ENCODE results near the gene LRRC3. TPM values are rescaled to one million over a fixed set of nuclear protein-coding genes. Genes with fewer than 3 reads are reported as not detected.

Gene LRRC3
- total and polyA plus RNA-seq, 2 of the 8 experiments (the other 6 are each of a cell fraction or from before 2014, with no cell fraction given): 3.1 to 5.4 TPM

- Histone ChIP-seq H3K4me1 (replicated peaks in 1 of 4; ENCODE audit: control insufficient read depth in 3 of 4, insufficient read depth in 4 of 4, low read length in 3 of 4) (no peaks in the 10 kb centered on the region), H2AFZ (ENCODE audit: low read length) (no peak overlapping the region), H3K79me2 (ENCODE audit: control insufficient read depth in 1 of 2, insufficient read depth in 2 of 2, low read length in 2 of 2) (no peaks in the 10 kb centered on the region; a peak in 1 of 4 replicates), H3K18ac (ENCODE audit: extremely low read depth, low read length) (no peak overlapping the region), H4K20me1 (replicated peaks in 1 of 2; ENCODE audit: control insufficient read depth in 1 of 2, insufficient read depth in 2 of 2, low read length in 2 of 2) (peaks cover 0 to 2% of the 10 kb centered on the region in 2 experiments), H3K27ac (ENCODE audit: low read depth, low read length) (no peak overlapping the region), H2BK20ac (ENCODE audit: low read length) (no peak overlapping the region), H3K23ac (ENCODE audit: insufficient read length) (no peak overlapping the region), H3K4ac (replicated peaks; ENCODE audit: insufficient read length, low read depth, low read length) (no peak overlapping the region), H4K8ac (ENCODE audit: extremely low read depth, insufficient read depth, low read length) (no peak overlapping the region), H3K14ac (ENCODE audit: insufficient read length) (no peak overlapping the region), H3K27me3 (replicated peaks in 1 of 4; ENCODE audit: control insufficient read depth in 3 of 4, extremely low read depth in 1 of 4, insufficient read depth in 3 of 4, low read length in 3 of 4) (no peaks in the 10 kb centered on the region), H3K4me2 (ENCODE audit: insufficient read depth in 1 of 2, low read depth in 2 of 2, low read length in 2 of 2) (no peak overlapping the region), H3K9me3 (ENCODE audit: insufficient read depth in 2 of 2, low read depth in 1 of 2, low read length in 1 of 2) (peaks cover 14 to 17% of the 10 kb centered on the region in 2 experiments), H2BK5ac (ENCODE audit: low read depth, low read length) (no peak overlapping the region), H4K5ac (ENCODE audit: insufficient read length, low read depth, low read length) (no peak overlapping the region), H2BK12ac (ENCODE audit: low read depth, low read length) (no peak overlapping the region), H2BK120ac (replicated peaks; ENCODE audit: low read depth, low read length) (no peak overlapping the region), H2AK5ac (ENCODE audit: low read depth, low read length) (no peak overlapping the region), H3K79me1 (ENCODE audit: low read depth, low read length) (no peaks in the 10 kb centered on the region), H2BK15ac (ENCODE audit: low read length) (no peak overlapping the region), H4K91ac (replicated peaks; ENCODE audit: insufficient read length, low read length) (no peak overlapping the region), H3K9ac (replicated peaks in 1 of 4; ENCODE audit: extremely low read depth in 1 of 4, low read depth in 3 of 4, low read length in 3 of 4) (no peak overlapping the region), H3K36me3 (ENCODE audit: control insufficient read depth in 2 of 4, insufficient read depth in 4 of 4, low read length in 3 of 4) (no peaks in the 10 kb centered on the region; a peak in 1 of 8 replicates), H3K4me3 (ENCODE audit: extremely low read depth in 1 of 4, insufficient read depth in 2 of 4, low read depth in 3 of 4, low read length in 4 of 4) (no peak overlapping the region), H3K56ac (replicated peaks; ENCODE audit: insufficient read length, low read depth, low read length) (no peak overlapping the region), H3K23me2 (ENCODE audit: low read depth, low read length) (no peaks in the 10 kb centered on the region)
- ChIA-PET CTCF (ENCODE audit: partially characterized antibody) (interaction anchor here (1.0 to 1.5 kb wide), 2 partner anchors 37 to 109 kb away, joined by 3 to 5 read pairs; no protein-coding TSS in a partner anchor), POLR2A (ENCODE audit: partially characterized antibody) (no interaction called here)
- WGBS, 2 experiments (ENCODE audit: extremely low coverage in 1 of 2, insufficient coverage in 1 of 2, insufficient read length in 1 of 2, insufficient replicate concordance in 2 of 2, low coverage in 1 of 2, low lambda C conversion rate in 2 of 2, missing lambda C conversion rate in 1 of 2): 65% methylated on average over 2 of the region's 8 CpGs; no CpG with 5 or more reads in 1 of the 2 experiments
- DNase-seq (ENCODE audit: low read depth in 1 of 2, low spot score in 2 of 2) (no peak), FAIRE-seq (no peak)
- TF ChIP-seq ATF3 (IDR thresholded peaks at IDR 0.05; ENCODE audit: insufficient read depth, low read depth, low read length): no peak
- TF ChIP-seq SRF (IDR thresholded peaks at IDR 0.05; ENCODE audit: low read depth, low read length): no peak
- no peak for TF ChIP-seq GABPA (IDR thresholded peaks at IDR 0.05; ENCODE audit: borderline replicate concordance, insufficient read depth, low read length)
- no peak for TF ChIP-seq RBBP5 (IDR thresholded peaks at IDR 0.05; ENCODE audit: borderline replicate concordance, low read depth, low read length)
- TF ChIP-seq TBP (IDR thresholded peaks at IDR 0.05; ENCODE audit: low read depth, low read length): no peak
- no peak for TF ChIP-seq ASH2L (IDR thresholded peaks at IDR 0.05; ENCODE audit: low read length)
- TF ChIP-seq, protein P1, sequence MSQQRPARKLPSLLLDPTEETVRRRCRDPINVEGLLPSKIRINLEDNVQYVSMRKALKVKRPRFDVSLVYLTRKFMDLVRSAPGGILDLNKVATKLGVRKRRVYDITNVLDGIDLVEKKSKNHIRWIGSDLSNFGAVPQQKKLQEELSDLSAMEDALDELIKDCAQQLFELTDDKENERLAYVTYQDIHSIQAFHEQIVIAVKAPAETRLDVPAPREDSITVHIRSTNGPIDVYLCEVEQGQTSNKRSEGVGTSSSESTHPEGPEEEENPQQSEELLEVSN (IDR thresholded peaks at IDR 0.05): no peak
- TF ChIP-seq POU5F1 (IDR thresholded peaks at IDR 0.05; ENCODE audit: low read depth, low read length): no peak
- no peak for TF ChIP-seq USF2 (IDR thresholded peaks at IDR 0.05; ENCODE audit: low read length)
- TF ChIP-seq POLR2A (IDR thresholded peaks at IDR 0.05; ENCODE audit: control extremely low read depth in 1 of 2, low read depth in 2 of 2, low read length in 2 of 2): no peak
- TF ChIP-seq KDM4A (IDR thresholded peaks at IDR 0.05; ENCODE audit: low read depth, low read length, severe bottlenecking): no peak
- TF ChIP-seq BCL11A (IDR thresholded peaks at IDR 0.05; ENCODE audit: low read depth in 2 of 2, low read length in 2 of 2): no peak
Measured at GRCh38 chr21:44406953-44407352, 48.4 kb upstream of the LRRC3 start.

Data from H1 (cell line).